Right atrium auricular region (tissue), 2 donors: ENCODE results near the gene HAPLN3. TPM values are rescaled to one million over a fixed set of nuclear protein-coding genes. Genes with fewer than 3 reads are reported as not detected.

Experiments used
- DNase-seq: peaks from one replicate; pipeline ENCODE4 v3.0.0-alpha.2; 2019; ENCODE audit warnings: low spot score
- H3K27ac ChIP-seq, 2 donors: fragments of 200-600 bp; sonication (generic); 1 replicate in 1 of 2; 2 replicates in 1 of 2; pipeline ENCODE4 v1.5.1; 2016 to 2019
- H3K27me3 ChIP-seq, 2 donors: fragments of 200-600 bp; sonication (generic); one replicate each; pipeline versions ENCODE4 v1.5.1 to v1.6.0; 2017 to 2019
- H3K36me3 ChIP-seq: fragments of 200-600 bp; sonication (generic); one replicate; pipeline ENCODE4 v1.5.1; 2016
- H3K4me1 ChIP-seq, 2 donors: fragments of 200-600 bp; sonication (generic); one replicate each; pipeline versions ENCODE4 v1.5.1 to v1.6.0; 2017 to 2019
- H3K4me3 ChIP-seq, 2 donors: fragments of 200-600 bp; sonication (generic); 1 replicate in 1 of 2; 2 replicates in 1 of 2; pipeline ENCODE4 v1.5.1; 2017 to 2019; ENCODE audit warnings: mild to moderate bottlenecking in 1 of 2, moderate library complexity in 1 of 2
- H3K9me3 ChIP-seq, 2 donors: fragments of 200-600 bp; sonication (generic); one replicate each; pipeline ENCODE4 v1.5.1; 2019
- total RNA-seq, 2 donors: library from RNA; depleted of rRNA; stranded (reverse); fragments of >200 nt; gene quantifications; one replicate each; pipeline ENCODE4 v1.1.0, GENCODE V29; 2016
- TF ChIP-seq, protein P1 (sequence below), 2 donors: fragments of 200-600 bp; sonication (generic); IDR thresholded peaks; one replicate each; pipeline ENCODE4 v1.5.1; 2019; ENCODE audit warnings: antibody characterized with exemption in 2 of 2

HAPLN3 gene
- total RNA-seq, 2 donors from 2014 or later = 3.2 to 3.6 TPM

DNA sequence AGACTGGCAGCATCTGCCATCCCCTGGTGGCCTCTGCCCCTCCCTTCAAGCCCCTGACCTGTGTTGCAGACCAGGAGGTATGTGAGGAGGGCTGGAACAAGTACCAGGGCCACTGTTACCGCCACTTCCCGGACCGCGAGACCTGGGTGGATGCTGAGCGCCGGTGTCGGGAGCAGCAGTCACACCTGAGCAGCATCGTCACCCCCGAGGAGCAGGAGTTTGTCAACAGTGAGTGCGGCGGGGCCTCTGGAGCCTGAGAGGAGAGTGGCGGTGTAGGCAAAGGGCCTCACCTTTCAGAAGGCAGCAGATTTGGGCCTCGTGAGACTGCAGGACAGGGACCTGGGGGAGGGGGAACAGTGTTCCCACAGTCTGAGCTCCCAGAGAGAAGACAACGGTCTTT lies 24.0 kb downstream of the HAPLN3 start:
- Histone ChIP-seq H3K4me1 (no peaks in the 10 kb centered on the region), H3K27ac (no peak overlapping the region), H3K4me3 (no peak overlapping the region), H3K36me3 (no peaks in the 10 kb centered on the region), H3K9me3 (no peaks in the 10 kb centered on the region), H3K27me3 (no peaks in the 10 kb centered on the region)
- TF ChIP-seq, protein P1, sequence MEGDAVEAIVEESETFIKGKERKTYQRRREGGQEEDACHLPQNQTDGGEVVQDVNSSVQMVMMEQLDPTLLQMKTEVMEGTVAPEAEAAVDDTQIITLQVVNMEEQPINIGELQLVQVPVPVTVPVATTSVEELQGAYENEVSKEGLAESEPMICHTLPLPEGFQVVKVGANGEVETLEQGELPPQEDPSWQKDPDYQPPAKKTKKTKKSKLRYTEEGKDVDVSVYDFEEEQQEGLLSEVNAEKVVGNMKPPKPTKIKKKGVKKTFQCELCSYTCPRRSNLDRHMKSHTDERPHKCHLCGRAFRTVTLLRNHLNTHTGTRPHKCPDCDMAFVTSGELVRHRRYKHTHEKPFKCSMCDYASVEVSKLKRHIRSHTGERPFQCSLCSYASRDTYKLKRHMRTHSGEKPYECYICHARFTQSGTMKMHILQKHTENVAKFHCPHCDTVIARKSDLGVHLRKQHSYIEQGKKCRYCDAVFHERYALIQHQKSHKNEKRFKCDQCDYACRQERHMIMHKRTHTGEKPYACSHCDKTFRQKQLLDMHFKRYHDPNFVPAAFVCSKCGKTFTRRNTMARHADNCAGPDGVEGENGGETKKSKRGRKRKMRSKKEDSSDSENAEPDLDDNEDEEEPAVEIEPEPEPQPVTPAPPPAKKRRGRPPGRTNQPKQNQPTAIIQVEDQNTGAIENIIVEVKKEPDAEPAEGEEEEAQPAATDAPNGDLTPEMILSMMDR (IDR thresholded peaks at IDR 0.05) = no peak
- DNase-seq = no peak

DNA sequence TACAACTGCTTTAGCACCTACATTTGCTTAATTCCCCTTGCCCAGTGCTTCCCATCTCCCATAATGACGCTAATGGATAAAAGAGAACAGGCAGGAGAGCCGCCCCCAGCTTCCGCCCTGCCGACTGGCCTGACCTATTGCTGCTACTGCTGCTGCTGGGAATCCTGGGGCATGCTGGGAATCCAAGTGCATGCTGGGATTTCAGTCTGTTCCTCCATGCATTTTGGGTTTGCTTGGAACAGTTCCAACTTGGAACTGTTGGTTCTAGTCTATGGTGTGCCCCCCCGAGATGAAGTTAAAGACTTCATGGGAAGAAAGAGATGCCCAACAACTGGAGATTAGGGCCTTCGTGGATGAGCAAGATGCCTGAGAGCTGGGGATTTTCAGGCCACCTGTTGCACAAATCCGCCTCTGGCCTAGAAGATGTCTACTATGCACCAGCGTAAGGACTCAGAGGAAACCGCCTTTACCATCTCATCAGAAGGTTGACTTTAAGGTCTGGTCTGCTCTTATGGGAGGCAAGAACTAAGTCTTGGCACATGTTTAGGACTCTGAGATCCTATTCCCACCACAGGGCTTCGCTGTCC lies 29.0 kb downstream of the HAPLN3 start:
- H3K36me3 ChIP-seq = no peaks in the 10 kb centered on the region
- H3K27ac ChIP-seq = no peak overlapping the region

DNA sequence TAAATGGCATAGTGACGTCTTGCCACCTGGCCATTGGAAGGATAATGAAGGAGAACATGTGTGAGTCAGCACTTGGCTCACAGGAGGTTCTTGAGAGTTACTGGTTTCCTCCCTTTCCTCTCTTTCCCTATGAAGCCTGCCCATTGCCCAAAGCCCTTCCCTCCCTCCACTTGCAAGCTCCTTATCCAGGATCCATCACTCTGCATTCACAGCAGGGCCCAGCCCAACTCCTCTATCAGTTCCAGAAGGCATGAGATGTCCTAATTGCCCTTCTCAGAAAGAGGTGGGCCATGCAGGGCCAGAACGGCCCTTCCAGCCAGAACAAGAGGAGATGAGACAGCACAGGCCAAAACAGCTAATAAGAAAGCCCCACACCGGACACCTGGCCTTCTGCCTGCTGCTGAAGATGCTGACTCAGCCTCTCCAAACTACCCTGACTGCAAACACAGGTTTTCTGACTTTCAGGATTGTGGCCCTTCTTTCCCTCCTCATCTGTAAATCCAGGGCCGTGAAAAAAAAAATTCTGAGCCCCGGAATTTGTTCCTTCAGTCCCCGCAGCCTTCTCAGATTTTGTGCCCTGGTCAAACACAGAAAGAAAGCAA lies 29.7 kb downstream of the HAPLN3 start:
- TF ChIP-seq, protein P1 (IDR thresholded peaks at IDR 0.05) = no peak
- H3K4me1 ChIP-seq = no peaks in the 10 kb centered on the region
- no peaks in the 10 kb centered on the region for H3K36me3 ChIP-seq
- H3K4me3 ChIP-seq = no peak overlapping the region
- H3K27me3 ChIP-seq = no peaks in the 10 kb centered on the region
- H3K9me3 ChIP-seq = no peaks in the 10 kb centered on the region
- no peak overlapping the region for H3K27ac ChIP-seq
- DNase-seq = no peak

More for the DNA sequence above, 29.0 kb downstream of the HAPLN3 start:
- TF ChIP-seq, protein P1 (IDR thresholded peaks at IDR 0.05) = no peak
- Histone ChIP-seq H3K9me3 (no peaks in the 10 kb centered on the region), H3K27me3 (no peaks in the 10 kb centered on the region), H3K4me3 (no peak overlapping the region), H3K4me1 (no peaks in the 10 kb centered on the region)
- no peak for DNase-seq

DNA sequence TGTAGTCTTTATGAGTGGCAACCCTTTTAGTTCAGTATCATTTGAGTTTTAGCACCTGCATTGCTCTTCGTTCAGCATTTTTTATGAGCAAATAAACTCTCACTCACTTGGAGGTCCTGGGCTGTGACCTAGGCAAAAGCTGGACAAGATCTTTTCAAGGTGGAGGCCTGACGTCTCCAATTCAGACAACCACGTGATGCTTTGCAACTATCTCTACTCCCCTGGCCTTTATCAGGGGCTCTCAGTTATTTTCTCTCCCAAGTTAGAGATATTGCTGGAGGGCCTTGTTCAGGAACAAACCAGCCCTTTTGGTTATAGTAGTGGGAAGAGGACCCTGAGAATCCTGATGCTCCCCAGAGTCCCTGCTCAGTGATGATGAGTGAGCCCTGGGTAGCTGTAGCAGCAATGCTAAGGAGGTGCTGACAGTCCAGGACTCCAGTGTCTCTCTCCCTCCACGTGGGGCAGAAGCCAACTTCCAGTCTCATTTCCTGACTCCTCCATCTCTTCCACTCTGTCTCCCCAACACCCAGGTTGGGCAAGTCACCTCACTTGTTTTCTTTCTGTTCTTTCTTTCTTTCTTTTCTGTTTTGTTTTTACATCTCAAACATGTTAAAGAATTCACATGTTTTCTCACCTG lies 30.4 kb downstream of the HAPLN3 start:
- TF ChIP-seq, protein P1 (IDR thresholded peaks at IDR 0.05) = no peak
- no peak overlapping the region for H3K4me3 ChIP-seq
- DNase-seq = no peak
- H3K36me3 ChIP-seq = no peaks in the 10 kb centered on the region
- H3K27me3 ChIP-seq = no peaks in the 10 kb centered on the region
- H3K4me1 ChIP-seq = no peaks in the 10 kb centered on the region
- H3K9me3 ChIP-seq = no peaks in the 10 kb centered on the region
- H3K27ac ChIP-seq = no peak overlapping the region

DNA sequence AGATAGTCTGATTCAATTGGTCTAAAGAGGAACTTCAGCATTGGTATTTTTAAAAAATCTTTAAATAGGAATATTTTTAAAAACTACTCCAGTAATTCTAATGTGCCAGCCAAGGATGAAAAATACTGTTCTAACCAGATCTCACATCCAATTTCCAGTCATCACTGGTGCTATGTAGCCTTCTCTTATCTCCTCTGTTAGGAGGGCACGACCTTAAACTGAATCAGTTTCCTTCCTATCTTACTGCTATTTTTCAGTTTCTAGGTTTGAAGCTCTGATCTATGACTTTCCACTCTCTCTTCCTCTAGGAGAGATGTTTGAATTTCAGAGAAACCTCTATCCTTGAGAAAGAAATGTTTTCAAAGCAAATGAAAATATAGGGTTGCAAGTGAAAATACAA lies 31.9 kb downstream of the HAPLN3 start:
- no peak for DNase-seq
- Histone ChIP-seq H3K27ac (no peak overlapping the region), H3K36me3 (no peaks in the 10 kb centered on the region), H3K4me1 (no peaks in the 10 kb centered on the region), H3K27me3 (no peaks in the 10 kb centered on the region), H3K4me3 (no peak overlapping the region), H3K9me3 (no peaks in the 10 kb centered on the region)
- TF ChIP-seq, protein P1 (IDR thresholded peaks at IDR 0.05) = no peak
